Upper lobe of left lung (tissue), 6 donors: ENCODE data around the gene VSIG10. TPM values are rescaled to one million over a fixed set of nuclear protein-coding genes. Genes with fewer than 3 reads are reported as not detected.

ENCODE experiments used
- ATAC-seq, 2 donors: fragments of 200-7000 bp; cut with Tn5 transposase; one replicate each; pipeline ENCODE4 v1.9.1; 2022; ENCODE audit warnings: mild to moderate bottlenecking in 2 of 2, moderate library complexity in 2 of 2; ENCODE audit not compliant: low FRiP score in 2 of 2
- DNase-seq, 2 donors: peaks; one replicate each; pipeline ENCODE4 v3.0.0-alpha.2; 2019 to 2020
- H3K27ac ChIP-seq, 4 donors: fragments of 200-600 bp; sonication (generic); one replicate each; pipeline ENCODE4 v1.5.1; 2016 to 2019
- H3K27me3 ChIP-seq, 4 donors: fragments of 200-600 bp; sonication (generic); one replicate each; pipeline ENCODE4 v1.5.1; 2017 to 2019
- H3K36me3 ChIP-seq, 4 donors: fragments of 200-600 bp; sonication (generic); one replicate each; pipeline ENCODE4 v1.5.1; 2016 to 2019
- H3K4me1 ChIP-seq, 4 donors: fragments of 200-600 bp; sonication (generic); one replicate each; pipeline ENCODE4 v1.5.1; 2018 to 2019
- H3K4me3 ChIP-seq, 4 donors: fragments of 200-600 bp; sonication (generic); one replicate each; pipeline ENCODE4 v1.5.1; 2017 to 2019; ENCODE audit warnings: mild to moderate bottlenecking in 2 of 4, moderate library complexity in 1 of 4
- H3K9me3 ChIP-seq, 4 donors: fragments of 200-600 bp; sonication (generic); one replicate each; pipeline ENCODE4 v1.5.1; 2018 to 2019
- CTCF ChIP-seq, 6 experiments: fragments of 450-650 bp in 4 of 6; fragments of 200-600 bp in 2 of 6; sonication (generic) in 2 of 6; IDR thresholded peaks; one replicate each; pipeline ENCODE4 v1.5.1; 2016 to 2019; ENCODE audit warnings: antibody characterized with exemption in 6 of 6
- EP300 ChIP-seq, 4 donors: sonication (generic); formaldehyde crosslinking; IDR thresholded peaks; one replicate each; pipeline ENCODE4 v1.5.1; 2017; ENCODE audit warnings: antibody characterized with exemption in 4 of 4, control low read depth in 2 of 4
- POLR2A ChIP-seq, 4 donors: fragments of 450-650 bp; IDR thresholded peaks; one replicate each; pipeline ENCODE4 v1.5.1; 2016 to 2017; ENCODE audit warnings: antibody characterized with exemption in 4 of 4, mild to moderate bottlenecking in 2 of 4
- POLR2AphosphoS5 ChIP-seq, 2 donors: sonication (generic); formaldehyde crosslinking; IDR thresholded peaks; one replicate each; pipeline ENCODE4 v1.5.1; 2017; ENCODE audit warnings: antibody characterized with exemption in 2 of 2
- WGBS, 2 donors: methylation state at CpG; one replicate each; pipeline ENCODE4 v1.1.5; 2017 to 2018; 5-methylcytosine and 5-hydroxymethylcytosine counted together
- total RNA-seq, 6 donors: library from RNA; depleted of rRNA in 4 of 6; stranded (reverse); fragments of >200 nt in 4 of 6; gene quantifications; one replicate each; pipeline versions ENCODE4 v1.1.0 to v1.2.1, GENCODE V29; 2016 to 2021
- donor health status: DM: no; HTN: no; CAD: no; lungs with moderate emphysema.
- donor health status: DM: no; HTN: yes; CAD: no; lungs with severe emphysema.

Gene VSIG10
- total RNA-seq, 6 donors from 2014 or later = 44.1 to 157 (median 72.8) TPM

DNA sequence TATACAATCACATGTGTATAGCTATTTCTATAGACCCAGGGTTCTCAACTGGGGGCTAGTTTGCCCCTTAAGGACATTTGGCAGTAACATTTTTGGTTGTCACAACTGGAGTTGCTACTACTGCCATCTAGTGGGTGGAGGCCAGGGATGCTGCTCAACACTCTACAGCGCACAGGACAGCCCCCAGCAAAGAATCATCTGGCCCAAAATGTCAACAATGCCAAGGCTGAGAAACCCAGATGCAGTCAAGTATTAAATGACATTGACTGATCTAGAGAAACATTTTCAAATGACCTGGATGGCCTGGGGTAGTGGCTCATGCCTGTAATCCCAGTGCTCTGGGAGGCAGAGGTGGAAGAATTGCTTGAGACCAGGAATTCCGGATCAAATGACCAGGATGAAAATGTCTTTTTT is 48.7 kb downstream of the VSIG10 start:
- ATAC-seq (peak in 1 of 2 donors; percentile 44), DNase-seq (peak in 1 of 2 donors; percentile 54)
- no peak for TF ChIP-seq EP300 (IDR thresholded peaks at IDR 0.05)
- TF ChIP-seq CTCF (IDR thresholded peaks at IDR 0.05) = peak; percentile 34 to 68 (median 47)
- no peak for TF ChIP-seq POLR2A (IDR thresholded peaks at IDR 0.05)
- no peak for TF ChIP-seq POLR2AphosphoS5 (IDR thresholded peaks at IDR 0.05)
- H3K27me3 ChIP-seq = no peaks in the 10 kb centered on the region
- H3K4me3 ChIP-seq = no peak overlapping the region
- H3K27ac ChIP-seq = peak overlapping the region in 1 of 4 donors; percentile 23
- peaks cover 32 to 54% (median 51%) of the 10 kb centered on the region in 4 donors for H3K4me1 ChIP-seq
- WGBS, 2 donors = 54 to 72% methylated on average over 2 of the region's 2 CpGs
- H3K36me3 ChIP-seq = peaks cover 0 to 24% (median 12%) of the 10 kb centered on the region in 4 donors
- no peaks in the 10 kb centered on the region for H3K9me3 ChIP-seq

DNA sequence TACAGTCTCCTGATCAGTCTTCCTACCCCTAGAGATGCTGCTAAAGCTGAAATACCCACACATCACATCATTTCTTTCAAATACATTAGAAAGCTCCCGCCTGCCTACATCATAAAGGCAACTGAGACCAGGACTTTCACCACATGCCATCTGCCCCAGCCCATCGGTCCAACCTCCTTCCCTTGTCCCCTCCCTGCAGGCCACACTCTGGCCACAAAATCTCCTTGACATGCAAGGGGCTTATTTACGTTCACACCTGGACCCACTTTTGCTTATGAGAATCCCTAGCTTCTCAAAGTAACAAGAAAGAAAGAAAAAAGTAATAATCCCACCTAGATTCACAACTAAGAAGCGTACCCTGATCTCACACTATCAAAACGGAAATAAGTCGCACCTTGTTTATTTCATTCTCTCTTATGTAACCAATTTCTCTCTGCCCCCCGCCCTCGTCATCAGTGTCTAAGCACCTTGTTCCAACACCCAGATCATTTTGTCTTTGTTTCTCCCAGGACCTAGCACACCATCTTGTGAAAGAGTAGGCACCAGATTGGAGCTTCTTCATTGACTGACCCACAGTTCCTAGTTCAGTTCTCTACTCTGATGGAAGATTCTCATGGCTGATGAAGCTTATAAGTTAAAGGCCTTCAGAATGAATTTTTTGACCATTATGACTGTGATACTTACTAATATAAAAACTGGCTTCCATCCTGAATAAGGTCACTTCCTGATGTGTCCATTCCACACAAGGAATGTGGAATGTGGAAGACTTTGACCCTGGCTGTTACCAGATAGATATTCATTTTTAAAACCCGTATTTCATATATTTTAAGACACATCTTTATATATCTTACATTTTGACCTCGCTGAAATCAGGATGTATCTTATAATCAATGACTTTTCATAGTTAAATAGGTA is 50.5 kb downstream of the VSIG10 start:
- WGBS, 2 donors = 86 to 87% methylated on average over 10 of the region's 10 CpGs
- ATAC-seq = no peak

DNA sequence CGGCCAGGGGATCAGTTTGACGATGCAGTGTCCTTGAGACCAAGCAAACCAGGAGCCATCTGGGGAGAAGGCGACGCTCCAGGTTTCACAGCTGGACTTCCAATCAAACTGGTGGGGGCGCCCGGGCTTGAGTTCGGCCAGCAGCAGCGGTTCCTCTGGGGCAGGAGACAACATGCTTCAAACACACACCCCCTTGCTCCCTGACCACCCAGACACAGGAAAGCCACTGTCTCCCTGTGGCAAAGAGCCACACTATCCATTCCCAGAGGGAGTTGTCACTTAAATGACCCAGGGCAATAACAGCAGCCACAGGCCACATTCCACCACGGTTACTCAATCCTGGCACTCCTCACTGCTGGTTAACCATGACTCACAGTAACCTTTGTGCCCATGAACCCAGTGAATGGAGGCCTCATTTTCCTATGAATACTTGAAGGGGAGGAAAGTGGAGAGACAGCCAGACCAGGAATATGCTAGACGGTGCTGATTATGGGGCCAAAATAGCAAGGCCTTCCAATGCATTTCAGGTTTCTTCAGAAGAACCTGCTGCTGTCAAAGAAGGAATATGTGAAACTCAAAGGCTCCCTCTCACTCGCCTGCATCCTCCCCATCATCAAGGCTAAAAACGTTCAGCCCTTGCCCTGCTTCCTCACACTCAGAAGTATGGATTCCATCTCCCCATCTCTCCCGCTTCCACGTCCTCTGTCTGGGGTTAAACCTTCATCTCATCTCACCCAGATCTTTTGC is 51.3 kb downstream of the VSIG10 start:
- H3K27ac ChIP-seq = peak overlapping the region; percentile 14 to 61 (median 51)
- H3K27me3 ChIP-seq = no peaks in the 10 kb centered on the region
- no peak overlapping the region for H3K4me3 ChIP-seq
- H3K4me1 ChIP-seq = peaks cover 26 to 41% (median 35%) of the 10 kb centered on the region in 4 donors
- DNase-seq (peak; percentile 59 to 90), ATAC-seq (peak; percentile 89 to 92)
- TF ChIP-seq CTCF (IDR thresholded peaks at IDR 0.05) (no peak), EP300 (IDR thresholded peaks at IDR 0.05) (peak in 1 of 4 donors; percentile 79), POLR2AphosphoS5 (IDR thresholded peaks at IDR 0.05) (peak; percentile 87 to 88), POLR2A (IDR thresholded peaks at IDR 0.05) (no peak)
- WGBS, 2 donors = 65 to 68% methylated on average over 14 of the region's 14 CpGs
- no peaks in the 10 kb centered on the region for H3K9me3 ChIP-seq
- peaks cover 0 to 50% (median 24%) of the 10 kb centered on the region in 4 donors for H3K36me3 ChIP-seq

More for the DNA sequence above, 50.5 kb downstream of the VSIG10 start:
- H3K4me1 ChIP-seq = peaks cover 26 to 41% (median 36%) of the 10 kb centered on the region in 4 donors
- peaks cover 0 to 41% (median 21%) of the 10 kb centered on the region in 4 donors for H3K36me3 ChIP-seq
- no peaks in the 10 kb centered on the region for H3K9me3 ChIP-seq
- no peak for DNase-seq
- no peak overlapping the region for H3K4me3 ChIP-seq
- peak overlapping the region; percentile 14 to 61 (median 51) for H3K27ac ChIP-seq
- H3K27me3 ChIP-seq = no peaks in the 10 kb centered on the region
- TF ChIP-seq CTCF (IDR thresholded peaks at IDR 0.05) (no peak), EP300 (IDR thresholded peaks at IDR 0.05) (no peak), POLR2AphosphoS5 (IDR thresholded peaks at IDR 0.05) (no peak), POLR2A (IDR thresholded peaks at IDR 0.05) (no peak)

GRCh38 chr12:118050972-118051910 is 52.6 kb downstream of the VSIG10 start:
- WGBS, 2 donors = 79 to 87% methylated on average over 12 of the region's 12 CpGs
- TF ChIP-seq EP300 (IDR thresholded peaks at IDR 0.05) (no peak), POLR2A (IDR thresholded peaks at IDR 0.05) (no peak), POLR2AphosphoS5 (IDR thresholded peaks at IDR 0.05) (no peak), CTCF (IDR thresholded peaks at IDR 0.05) (no peak)
- ATAC-seq = no peak
- Histone ChIP-seq H3K36me3 (peaks cover 0 to 59% (median 24%) of the 10 kb centered on the region in 4 donors), H3K4me3 (no peak overlapping the region), H3K9me3 (no peaks in the 10 kb centered on the region), H3K27ac (peak overlapping the region; percentile 14 to 59 (median 50)), H3K4me1 (peaks cover 24 to 34% (median 27%) of the 10 kb centered on the region in 4 donors), H3K27me3 (no peaks in the 10 kb centered on the region)
- no peak for DNase-seq
